Hepatocyte (in vitro differentiated cells): ENCODE data around the gene SDSL. TPM values are rescaled to one million over a fixed set of nuclear protein-coding genes. Genes with fewer than 3 reads are reported as not detected.

Experiments used
- DNase-seq: peaks from one replicate; pipeline ENCODE4 v3.0.0-alpha.2; 2016; ENCODE audit warnings: low spot score
- H2AFZ ChIP-seq: fragments of 200-600 bp; sonication (generic); 2 replicates; pipeline ENCODE4 v1.6.0; 2016; ENCODE audit warnings: antibody characterized with exemption, mild to moderate bottlenecking
- H3K27ac ChIP-seq: fragments of 200-600 bp; sonication (generic); 2 replicates; pipeline ENCODE4 v1.5.1; 2016; ENCODE audit warnings: mild to moderate bottlenecking
- H3K27me3 ChIP-seq: fragments of 200-600 bp; sonication (generic); 2 replicates; pipeline ENCODE4 v1.6.1; 2016
- H3K36me3 ChIP-seq: fragments of 200-600 bp; sonication (generic); replicated peaks from 2 replicates; pipeline ENCODE4 v1.5.1; 2016; ENCODE audit warnings: low read depth; ENCODE audit not compliant: insufficient read depth
- H3K4me1 ChIP-seq: fragments of 200-600 bp; sonication (generic); 2 replicates; pipeline ENCODE4 v1.5.1; 2016; ENCODE audit warnings: mild to moderate bottlenecking, moderate library complexity; ENCODE audit not compliant: insufficient read depth
- H3K4me2 ChIP-seq: fragments of 200-600 bp; sonication (generic); 2 replicates; pipeline ENCODE4 v1.6.0; 2016
- H3K4me3 ChIP-seq: fragments of 200-600 bp; sonication (generic); 2 replicates; pipeline ENCODE4 v1.5.1; 2016; ENCODE audit warnings: mild to moderate bottlenecking
- H3K79me2 ChIP-seq: fragments of 200-600 bp; sonication (generic); 2 replicates; pipeline ENCODE4 v1.6.0; 2017; ENCODE audit warnings: mild to moderate bottlenecking
- H3K9me2 ChIP-seq: fragments of 200-600 bp; sonication (generic); replicated peaks from 2 replicates; pipeline ENCODE4 v1.6.0; 2017; ENCODE audit warnings: mild to moderate bottlenecking; ENCODE audit not compliant: insufficient read depth
- H3K9me3 ChIP-seq: fragments of 200-600 bp; sonication (generic); 2 replicates; pipeline ENCODE4 v1.5.1; 2016; ENCODE audit warnings: low read depth, mild to moderate bottlenecking
- H4K20me1 ChIP-seq: fragments of 200-600 bp; sonication (generic); 2 replicates; pipeline ENCODE4 v1.6.0; 2016; ENCODE audit warnings: mild to moderate bottlenecking; ENCODE audit not compliant: insufficient read depth, poor library complexity, severe bottlenecking
- EZH2 ChIP-seq: fragments of 200-600 bp; sonication (generic); IDR thresholded peaks from 2 replicates; pipeline ENCODE4 v1.6.1; 2016; ENCODE audit warnings: antibody characterized with exemption, mild to moderate bottlenecking, borderline replicate concordance
- EZH2phosphoT487 ChIP-seq: fragments of 200-600 bp; sonication (generic); IDR thresholded peaks from one replicate; pipeline ENCODE4 v1.6.1; 2018; ENCODE audit warnings: antibody characterized with exemption, mild to moderate bottlenecking, low read depth, moderate library complexity; ENCODE audit not compliant: unreplicated experiment, severe bottlenecking
- WGBS: methylation state at CpG from one replicate; pipeline ENCODE4 v1.1.6; 2016; ENCODE audit warnings: low lambda C conversion rate; ENCODE audit errors: missing lambda C conversion rate; 5-methylcytosine and 5-hydroxymethylcytosine counted together
- polyA plus RNA-seq: library from polyadenylated mRNA; unstranded; fragments of >200 nt; fragmentation: Nextera tagmentation; extraction: Ambion mirVana; gene quantifications from 2 replicates; pipeline ENCODE4 v1.2.1, GENCODE V29; 2016
- total RNA-seq: library from RNA; depleted of rRNA; stranded (reverse); fragments of >200 nt; gene quantifications from 2 replicates; pipeline ENCODE4 v1.2.3, GENCODE V29; 2014
- TF ChIP-seq, protein P1 (sequence below): fragments of 200-600 bp; sonication (generic); IDR thresholded peaks from 2 replicates; pipeline ENCODE4 v1.5.1; 2016; ENCODE audit warnings: antibody characterized with exemption, mild to moderate bottlenecking; ENCODE audit not compliant: poor library complexity

SDSL gene
- total and polyA plus RNA-seq, 2 experiments from 2014 or later = 10.3 to 26.7 TPM

DNA sequence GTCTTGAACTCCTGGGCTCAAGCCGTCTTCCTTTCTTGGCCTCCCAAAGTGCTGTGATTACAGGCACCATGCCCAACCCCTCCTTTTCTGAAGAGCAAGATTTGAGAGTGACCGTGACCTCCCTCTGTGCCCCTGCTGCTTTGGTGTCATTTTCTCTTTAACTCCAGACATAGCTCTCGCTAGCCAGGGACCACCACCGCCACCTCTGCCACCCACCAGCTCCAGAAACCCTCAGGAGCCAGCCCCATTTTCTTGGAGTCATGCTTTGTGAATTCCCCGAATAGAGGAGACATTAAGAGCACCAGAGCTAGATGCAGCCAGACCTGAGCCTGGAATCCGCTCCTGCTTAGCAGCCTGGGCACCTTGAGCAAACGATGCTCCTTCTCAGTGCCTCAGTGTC, 18.2 kb downstream of the SDSL start:
- DNase-seq = no peak
- H3K27ac ChIP-seq = no peak overlapping the region
- no peaks in the 10 kb centered on the region for H3K9me3 ChIP-seq
- H4K20me1 ChIP-seq = no peaks in the 10 kb centered on the region
- H3K9me2 ChIP-seq = no peaks in the 10 kb centered on the region
- no peak overlapping the region for H2AFZ ChIP-seq
- no peak overlapping the region for H3K4me2 ChIP-seq
- H3K4me3 ChIP-seq = no peak overlapping the region
- peaks cover 8% of the 10 kb centered on the region for H3K27me3 ChIP-seq
- H3K36me3 ChIP-seq = no peaks in the 10 kb centered on the region
- H3K79me2 ChIP-seq = no peaks in the 10 kb centered on the region
- TF ChIP-seq, protein P1, sequence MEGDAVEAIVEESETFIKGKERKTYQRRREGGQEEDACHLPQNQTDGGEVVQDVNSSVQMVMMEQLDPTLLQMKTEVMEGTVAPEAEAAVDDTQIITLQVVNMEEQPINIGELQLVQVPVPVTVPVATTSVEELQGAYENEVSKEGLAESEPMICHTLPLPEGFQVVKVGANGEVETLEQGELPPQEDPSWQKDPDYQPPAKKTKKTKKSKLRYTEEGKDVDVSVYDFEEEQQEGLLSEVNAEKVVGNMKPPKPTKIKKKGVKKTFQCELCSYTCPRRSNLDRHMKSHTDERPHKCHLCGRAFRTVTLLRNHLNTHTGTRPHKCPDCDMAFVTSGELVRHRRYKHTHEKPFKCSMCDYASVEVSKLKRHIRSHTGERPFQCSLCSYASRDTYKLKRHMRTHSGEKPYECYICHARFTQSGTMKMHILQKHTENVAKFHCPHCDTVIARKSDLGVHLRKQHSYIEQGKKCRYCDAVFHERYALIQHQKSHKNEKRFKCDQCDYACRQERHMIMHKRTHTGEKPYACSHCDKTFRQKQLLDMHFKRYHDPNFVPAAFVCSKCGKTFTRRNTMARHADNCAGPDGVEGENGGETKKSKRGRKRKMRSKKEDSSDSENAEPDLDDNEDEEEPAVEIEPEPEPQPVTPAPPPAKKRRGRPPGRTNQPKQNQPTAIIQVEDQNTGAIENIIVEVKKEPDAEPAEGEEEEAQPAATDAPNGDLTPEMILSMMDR = no peak
- TF ChIP-seq EZH2 (no peak), EZH2phosphoT487 (no peak)
- 81% methylated on average over 7 of the region's 7 CpGs for WGBS
- peaks cover 4% of the 10 kb centered on the region for H3K4me1 ChIP-seq

DNA sequence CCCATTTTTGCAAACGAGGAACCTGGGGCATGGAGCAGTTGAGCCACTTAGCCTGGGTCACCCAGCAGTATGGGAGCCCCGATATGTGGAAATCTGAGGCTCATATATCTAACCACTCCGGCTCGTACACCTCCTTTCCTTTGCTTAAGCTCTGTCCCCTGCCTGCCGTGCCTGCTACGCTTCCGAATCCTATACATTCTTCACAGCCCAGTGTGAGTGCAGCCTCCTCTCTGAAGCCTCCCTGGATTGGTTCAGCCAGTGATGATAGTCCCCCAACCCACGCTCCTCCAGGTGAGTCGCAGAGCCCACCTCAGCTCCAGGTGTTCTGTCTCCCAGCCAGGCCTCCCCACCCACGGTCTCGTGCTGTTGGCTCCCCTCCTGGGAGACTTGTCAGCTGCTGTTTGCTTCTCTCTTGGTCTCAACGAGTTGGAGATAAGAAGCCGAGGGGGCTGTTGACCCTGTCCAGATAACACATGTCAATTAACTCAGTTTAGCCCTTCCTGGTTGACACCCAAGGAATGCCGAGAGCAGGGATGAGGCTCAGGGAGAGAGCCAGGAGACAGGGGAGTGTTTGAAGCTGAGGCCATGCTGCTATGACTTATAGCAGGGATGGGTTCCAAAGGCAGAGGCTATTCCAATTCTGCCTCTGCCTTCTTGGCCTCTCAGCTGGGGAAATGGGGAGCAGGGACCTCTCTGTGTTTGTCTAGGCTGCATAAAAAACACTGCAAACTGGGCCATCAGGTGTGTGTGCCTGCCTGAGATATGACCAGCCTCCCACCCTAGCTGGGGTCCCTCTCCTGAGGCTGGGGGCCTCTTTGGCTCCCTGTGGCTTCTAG, 19.0 kb downstream of the SDSL start:
- no peak for DNase-seq
- H3K4me1 ChIP-seq = peaks cover 4% of the 10 kb centered on the region
- no peak overlapping the region for H3K27ac ChIP-seq
- H3K27me3 ChIP-seq = peaks cover 8% of the 10 kb centered on the region
- no peaks in the 10 kb centered on the region for H3K36me3 ChIP-seq
- no peak overlapping the region for H3K4me3 ChIP-seq
- no peaks in the 10 kb centered on the region for H4K20me1 ChIP-seq
- no peaks in the 10 kb centered on the region for H3K9me2 ChIP-seq
- H3K9me3 ChIP-seq = no peaks in the 10 kb centered on the region
- no peak overlapping the region for H3K4me2 ChIP-seq
- WGBS = 36% methylated on average over 14 of the region's 14 CpGs
- TF ChIP-seq EZH2phosphoT487 = no peak
- TF ChIP-seq, protein P1 = no peak
- TF ChIP-seq EZH2 = no peak
- H2AFZ ChIP-seq = no peak overlapping the region
- H3K79me2 ChIP-seq = no peaks in the 10 kb centered on the region

DNA sequence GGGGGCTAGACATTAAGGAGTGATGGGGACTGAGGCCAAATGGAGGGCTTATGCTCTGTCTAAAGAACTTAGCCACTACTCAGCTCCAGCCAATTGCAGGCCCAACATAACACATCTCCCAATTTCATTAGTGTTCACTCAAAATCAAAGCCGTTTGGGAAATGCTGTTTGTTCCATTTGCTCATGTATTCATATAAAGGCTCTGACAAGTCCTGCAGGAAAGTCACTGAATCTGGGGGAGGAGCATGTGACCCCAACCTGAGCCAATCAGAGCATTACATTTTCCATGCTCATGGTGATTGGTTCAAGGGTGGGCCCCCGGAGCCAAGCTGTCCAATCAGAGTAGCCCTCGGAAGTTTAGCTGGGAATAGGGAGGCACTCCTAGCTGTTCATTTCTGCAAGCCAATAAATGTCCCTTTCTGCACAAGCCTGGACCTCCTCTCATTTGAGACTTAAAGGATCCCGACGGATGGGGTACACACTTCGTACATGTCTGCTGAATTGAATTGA, 20.9 kb downstream of the SDSL start:
- 84% methylated on average over 6 of the region's 6 CpGs for WGBS
- no peak overlapping the region for H3K4me3 ChIP-seq
- H3K4me1 ChIP-seq = peaks cover 4% of the 10 kb centered on the region
- no peak overlapping the region for H2AFZ ChIP-seq
- H3K27ac ChIP-seq = no peak overlapping the region
- no peaks in the 10 kb centered on the region for H3K9me2 ChIP-seq
- H3K79me2 ChIP-seq = no peaks in the 10 kb centered on the region
- TF ChIP-seq EZH2 (no peak), EZH2phosphoT487 (no peak)
- TF ChIP-seq, protein P1 = no peak
- H4K20me1 ChIP-seq = no peaks in the 10 kb centered on the region
- no peak for DNase-seq
- H3K9me3 ChIP-seq = no peaks in the 10 kb centered on the region
- no peaks in the 10 kb centered on the region for H3K36me3 ChIP-seq
- H3K27me3 ChIP-seq = peaks cover 8% of the 10 kb centered on the region
- H3K4me2 ChIP-seq = no peak overlapping the region
